Vagina (tissue), 2 donors: Measurements from ENCODE around the gene THOC5. TPM values are rescaled to one million over a fixed set of nuclear protein-coding genes. Genes with fewer than 3 reads are reported as not detected.
"Not testable (repeated sequence)": the region's sequence is repeated elsewhere in the genome, so short reads cannot be mapped to it uniquely, and the experiment has no call there.

ENCODE experiments used
- DNase-seq, 2 donors: peaks; one replicate each; pipeline ENCODE4 v3.0.0-alpha.2; 2017; ENCODE audit errors: extremely low spot score in 2 of 2
- H3K27ac ChIP-seq: fragments of 200-600 bp; sonication (generic); one replicate; pipeline ENCODE4 v1.5.1; 2019
- H3K27me3 ChIP-seq: fragments of 200-600 bp; sonication (generic); one replicate; pipeline ENCODE4 v1.5.1; 2019
- H3K36me3 ChIP-seq, 2 donors: fragments of 200-600 bp; sonication (generic); one replicate each; pipeline ENCODE4 v1.5.1; 2017 to 2019
- H3K4me1 ChIP-seq: fragments of 200-600 bp; sonication (generic); one replicate; pipeline ENCODE4 v1.5.1; 2019
- H3K4me3 ChIP-seq, 2 donors: fragments of 200-600 bp; sonication (generic); 1 replicate in 1 of 2; 2 replicates in 1 of 2; pipeline ENCODE4 v1.5.1; 2016 to 2019
- H3K9me3 ChIP-seq: fragments of 200-600 bp; sonication (generic); one replicate; pipeline ENCODE4 v1.5.1; 2019
- CTCF ChIP-seq, 3 experiments: fragments of 450-650 bp in 2 of 3; fragments of 200-600 bp in 1 of 3; sonication (generic) in 1 of 3; IDR thresholded peaks; one replicate each; pipeline ENCODE4 v1.5.1; 2017 to 2019; ENCODE audit warnings: antibody characterized with exemption in 3 of 3, mild to moderate bottlenecking in 2 of 3, moderate library complexity in 2 of 3
- POLR2A ChIP-seq, 2 donors: fragments of 450-650 bp; IDR thresholded peaks; one replicate each; pipeline ENCODE4 v1.6.1; 2017; ENCODE audit warnings: antibody characterized with exemption in 2 of 2, mild to moderate bottlenecking in 2 of 2, moderate library complexity in 2 of 2
- POLR2AphosphoS5 ChIP-seq, 2 donors: sonication (generic); formaldehyde crosslinking; IDR thresholded peaks; one replicate each; pipeline ENCODE4 v1.9.0; 2017; ENCODE audit warnings: antibody characterized with exemption in 2 of 2, mild to moderate bottlenecking in 2 of 2, low read depth in 1 of 2; ENCODE audit not compliant: insufficient read depth in 1 of 2
- intact Hi-C: fragments of 100-400 bp; cut with DNase I; formaldehyde crosslinking; loops from one replicate; pipeline ENCODE4 v1.15.1; 2023
- total RNA-seq: library from RNA; depleted of rRNA; stranded (reverse); fragments of >200 nt; gene quantifications from one replicate; pipeline ENCODE4 v1.2.3, GENCODE V29; 2016

THOC5 gene
- total RNA-seq = 32.2 TPM

DNA sequence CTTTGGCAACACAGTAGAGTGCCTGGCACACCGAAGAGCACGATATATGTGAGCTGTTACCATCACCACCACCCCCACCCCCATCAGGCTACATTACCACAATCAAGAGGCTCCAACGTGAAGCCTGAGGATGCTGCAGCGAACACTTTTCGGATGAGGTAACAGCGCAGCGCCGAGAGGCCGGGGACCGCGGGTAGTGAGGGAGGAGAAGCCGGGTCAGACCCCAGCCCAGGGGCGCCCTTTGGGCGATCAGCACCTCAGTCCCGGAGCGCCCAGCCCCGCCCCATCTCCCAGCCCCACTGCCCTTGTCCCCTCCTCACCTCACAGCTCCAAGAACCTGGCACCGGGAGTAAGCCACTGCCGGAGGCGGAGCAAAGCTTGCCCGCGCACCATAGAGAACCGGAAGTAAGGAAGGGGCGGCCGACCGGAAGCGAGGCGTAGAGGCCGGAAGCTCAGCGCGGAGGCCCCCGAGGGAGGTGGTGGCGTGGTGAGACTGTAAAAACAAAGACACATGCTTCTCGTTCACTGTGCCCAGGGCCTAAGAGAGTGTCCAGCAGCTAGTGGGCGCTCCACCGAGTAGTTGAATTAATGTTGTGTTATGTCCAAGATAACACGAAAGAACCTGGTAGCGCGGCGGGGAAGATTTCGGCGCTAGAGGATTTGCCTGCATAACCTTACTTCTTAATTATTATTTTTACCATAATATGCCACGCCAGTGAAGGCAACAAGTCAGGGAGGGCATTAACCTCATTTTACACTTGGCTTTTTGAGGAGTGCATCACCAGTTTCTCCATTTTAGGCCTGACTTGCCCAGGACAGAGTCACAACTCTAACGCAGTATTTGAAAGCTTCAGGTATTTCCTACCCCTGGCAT lies at the start of gene THOC5:
Gene THOC5 (minus strand): TSS at position 407 of the 874 bp plus-strand sequence. CDS start 4,610 bp downstream, outside the sequence.
- Histone ChIP-seq H3K9me3 (no peaks in the 10 kb centered on the region), H3K4me1 (peaks cover 9% of the 10 kb centered on the region), H3K36me3 (peaks cover 0 to 16% of the 10 kb centered on the region in 2 donors), H3K27ac (peak within 1 kb of the TSS; percentile 77), H3K4me3 (peak within 1 kb of the TSS; percentile 85 to 93), H3K27me3 (no peaks in the 10 kb centered on the region)
- peak in 1 of 2 donors; percentile 95 for DNase-seq
- TF ChIP-seq POLR2AphosphoS5 (IDR thresholded peaks at IDR 0.05; ENCODE audit: insufficient read depth in 1 of 2, low read depth in 1 of 2) = peak; percentile 84 to 96
- no peak for TF ChIP-seq POLR2A (IDR thresholded peaks at IDR 0.05)
- TF ChIP-seq CTCF (IDR thresholded peaks at IDR 0.05) = peak; percentile 24 to 63 (median 62)
- intact Hi-C loops = no loop called here

DNA sequence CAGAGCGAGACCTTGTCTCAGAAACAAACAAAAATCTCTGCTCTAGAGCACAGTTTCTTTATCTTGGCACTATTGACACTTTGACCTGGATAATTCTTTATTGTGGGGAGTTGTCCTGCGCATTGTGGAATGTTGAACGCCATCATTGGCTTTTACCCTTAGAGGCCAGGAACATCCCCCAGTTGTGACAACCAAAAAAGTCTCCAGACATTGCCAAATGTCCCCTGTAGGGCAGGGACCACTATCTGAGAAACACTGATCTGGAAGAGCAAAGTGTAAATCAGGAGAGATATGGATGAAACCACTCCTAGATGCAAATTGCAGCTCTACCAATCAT lies 45.1 kb upstream of the THOC5 start:
- H3K36me3 ChIP-seq = no peaks in the 10 kb centered on the region
- TF ChIP-seq POLR2A (IDR thresholded peaks at IDR 0.05) (no peak), CTCF (IDR thresholded peaks at IDR 0.05) (no peak), POLR2AphosphoS5 (IDR thresholded peaks at IDR 0.05; ENCODE audit: insufficient read depth in 1 of 2, low read depth in 1 of 2) (no peak)
- H3K4me3 ChIP-seq = no peak overlapping the region
- H3K9me3 ChIP-seq = no peaks in the 10 kb centered on the region
- intact Hi-C loops = no loop called here
- no peaks in the 10 kb centered on the region for H3K27me3 ChIP-seq
- no peak for DNase-seq
- H3K4me1 ChIP-seq = no peaks in the 10 kb centered on the region
- H3K27ac ChIP-seq = no peak overlapping the region

- intact Hi-C loops, H3K9me3 ChIP-seq, H3K4me1 ChIP-seq, DNase-seq, H3K4me3 ChIP-seq, H3K36me3 ChIP-seq, H3K27me3 ChIP-seq, H3K27ac ChIP-seq: not testable (repeated sequence)
Observed at GRCh38 chr22:29597871-29598683, 44.5 kb upstream of the THOC5 start.

GRCh38 chr22:29596408-29596807 lies 42.9 kb upstream of the THOC5 start:
- TF ChIP-seq CTCF (IDR thresholded peaks at IDR 0.05) (no peak), POLR2A (IDR thresholded peaks at IDR 0.05) (no peak), POLR2AphosphoS5 (IDR thresholded peaks at IDR 0.05; ENCODE audit: insufficient read depth in 1 of 2, low read depth in 1 of 2) (no peak)
- intact Hi-C loops = no loop called here
- H3K4me1 ChIP-seq = no peaks in the 10 kb centered on the region
- H3K36me3 ChIP-seq = no peaks in the 10 kb centered on the region
- H3K27me3 ChIP-seq = no peaks in the 10 kb centered on the region
- no peak overlapping the region for H3K27ac ChIP-seq
- H3K4me3 ChIP-seq = no peak overlapping the region
- DNase-seq = no peak
- no peaks in the 10 kb centered on the region for H3K9me3 ChIP-seq

DNA sequence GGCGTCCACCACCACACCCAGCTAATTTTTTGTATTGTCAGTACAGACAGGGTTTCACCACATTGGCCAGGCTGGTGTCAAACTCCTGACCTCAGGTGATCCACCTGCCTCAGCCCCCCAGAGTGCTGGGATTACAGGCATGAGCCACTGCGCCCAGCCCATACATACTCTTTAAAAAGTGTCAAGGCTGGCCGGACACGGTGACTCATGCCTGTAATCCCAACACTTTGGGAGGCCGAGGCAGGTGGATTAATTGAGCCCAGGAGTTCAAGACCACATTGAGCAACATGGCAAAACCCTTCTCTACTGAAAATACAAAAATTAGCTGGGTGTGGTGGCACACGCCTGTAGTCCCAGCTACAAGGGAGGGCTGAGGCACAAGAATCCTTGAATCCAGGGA lies 40.9 kb upstream of the THOC5 start:
- H3K27ac ChIP-seq, intact Hi-C loops, H3K4me3 ChIP-seq, H3K9me3 ChIP-seq, DNase-seq, H3K36me3 ChIP-seq, H3K4me1 ChIP-seq, H3K27me3 ChIP-seq: not testable (repeated sequence)

GRCh38 chr22:29593923-29594322 lies 40.4 kb upstream of the THOC5 start:
- Histone ChIP-seq H3K27ac (no peak overlapping the region), H3K9me3 (no peaks in the 10 kb centered on the region), H3K4me1 (no peaks in the 10 kb centered on the region), H3K27me3 (no peaks in the 10 kb centered on the region), H3K36me3 (no peaks in the 10 kb centered on the region), H3K4me3 (no peak overlapping the region)
- TF ChIP-seq POLR2A (IDR thresholded peaks at IDR 0.05) = no peak
- TF ChIP-seq POLR2AphosphoS5 (IDR thresholded peaks at IDR 0.05; ENCODE audit: insufficient read depth in 1 of 2, low read depth in 1 of 2) = no peak
- TF ChIP-seq CTCF (IDR thresholded peaks at IDR 0.05) = no peak
- DNase-seq = no peak
- intact Hi-C loops = no loop called here
